ENCODE data around the gene MDK. TPM values are rescaled to one million over a fixed set of nuclear protein-coding genes. Genes with fewer than 3 reads are reported as not detected.

The MDK gene
- total RNA-seq, 1 experiment from 2014 or later = 252 TPM

- no peaks in the 10 kb centered on the region; the same call in 1 of the 2 replicates for H3K36me3 ChIP-seq (ENCODE audit: control insufficient read depth, insufficient read depth, low read length)
- peak overlapping the region; percentile 45 to 59 for H3K4me3 ChIP-seq (ENCODE audit: low read depth in 2 of 2, low read length in 2 of 2)
- ChIA-PET POLR2A (interaction anchor here (0.5 to 0.7 kb wide), 2 partner anchors 17 to 369 kb away, joined by 5 to 6 read pairs; no protein-coding TSS in a partner anchor), CTCF (interaction anchor here (0.7 to 1.2 kb wide), 2 partner anchors 8 to 107 kb away, joined by 4 read pairs; no protein-coding TSS in a partner anchor)
- intact Hi-C loops (cut with micrococcal nuclease; ENCODE audit: unreplicated experiment) = no loop called here
- no peak for DNase-seq (ENCODE audit: low read depth, low spot score)
- TF ChIP-seq CTCF (IDR thresholded peaks at IDR 0.05) (no peak), SIN3A (IDR thresholded peaks at IDR 0.05; ENCODE audit: borderline replicate concordance, insufficient read depth, low read depth, low read length) (0 out of 2 replicates have a peak, but pooled peaks have one; percentile 50), TCF7L2 (IDR thresholded peaks at IDR 0.05; ENCODE audit: low read depth, low read length) (no peak)
- H3K4me1 ChIP-seq (ENCODE audit: control insufficient read depth, insufficient read depth, low read length) = peaks cover 16% of the 10 kb centered on the region
- peak; percentile 41 for ATAC-seq
- in situ Hi-C loops (cut with HindIII; ENCODE audit: low pct_unique_long_range_greater_than_20kb, low sequenced_read_pairs) = no loop called here
- peak overlapping the region; percentile 79 for H3K27ac ChIP-seq (ENCODE audit: low read length)
- H3K9me3 ChIP-seq (ENCODE audit: control insufficient read depth, insufficient read depth, low read depth, low read length) = no peaks in the 10 kb centered on the region
- no peaks in the 10 kb centered on the region for H3K27me3 ChIP-seq (ENCODE audit: control insufficient read depth, insufficient read depth, low read length)
- no TSS peak for BruUV-seq (replicated peaks)
Measured at GRCh38 chr11:46380340-46381047, 975 bp upstream of the MDK start.

GRCh38 chr11:46381819-46382645 is 563 bp downstream of the MDK start:
- H3K27ac ChIP-seq (ENCODE audit: low read length) = peak overlapping the region; percentile 59
- ATAC-seq = peak; percentile 37
- POLR2A ChIA-PET = no interaction called here

More at GRCh38 chr11:46381819-46382645, 563 bp downstream of the MDK start:
- Histone ChIP-seq H3K9me3 (ENCODE audit: control insufficient read depth, insufficient read depth, low read depth, low read length) (no peaks in the 10 kb centered on the region), H3K4me3 (ENCODE audit: low read depth in 2 of 2, low read length in 2 of 2) (peak overlapping the region; percentile 51 to 59), H3K27me3 (ENCODE audit: control insufficient read depth, insufficient read depth, low read length) (no peaks in the 10 kb centered on the region), H3K4me1 (ENCODE audit: control insufficient read depth, insufficient read depth, low read length) (peaks cover 16% of the 10 kb centered on the region), H3K36me3 (ENCODE audit: control insufficient read depth, insufficient read depth, low read length) (no peaks in the 10 kb centered on the region; the same call in 1 of the 2 replicates)
- TF ChIP-seq POLR2AphosphoS5 (IDR thresholded peaks at IDR 0.05; ENCODE audit: low read depth, low read length) (no peak), CTCF (IDR thresholded peaks at IDR 0.05) (no peak), SIN3A (IDR thresholded peaks at IDR 0.05; ENCODE audit: borderline replicate concordance, insufficient read depth, low read depth, low read length) (no peak), REST (IDR thresholded peaks at IDR 0.05; ENCODE audit: insufficient read depth in 1 of 2, low read depth in 2 of 2, low read length in 1 of 2) (no peak), TCF7L2 (IDR thresholded peaks at IDR 0.05; ENCODE audit: low read depth, low read length) (no peak)
- TSS peak; percentile 96 for BruUV-seq (replicated peaks)
- no peak for DNase-seq (ENCODE audit: low read depth, low spot score)
- intact Hi-C loops (cut with micrococcal nuclease; ENCODE audit: unreplicated experiment) (no loop called here), in situ Hi-C loops (cut with HindIII; ENCODE audit: low pct_unique_long_range_greater_than_20kb, low sequenced_read_pairs) (no loop called here)
- CTCF ChIA-PET = interaction anchor here (0.5 kb wide), 1 partner anchor 9 kb away, joined by 4 read pairs; the partner anchor contains the start of gene CHRM4

All from Panc1 (cell line).